K562 (cell line): ENCODE results near the gene NEMF. TPM values are rescaled to one million over a fixed set of nuclear protein-coding genes. Genes with fewer than 3 reads are reported as not detected.

Experiments used
- ATAC-seq: fragments of 200-7000 bp; cut with Tn5 transposase; 3 replicates; pipeline ENCODE4 v1.9.1; 2020; ENCODE audit warnings: moderate library complexity
- BruUV-seq: library from RNA; stranded (reverse); fragments of 400-500 nt; replicated peaks from 2 replicates; lab custom pipeline; 2021; lab: Mats Ljungman, UMichigan
- CTCF ChIA-PET: fragments of 300-600 bp; formaldehyde crosslinking; extraction: SDS; loops from one replicate; lab custom pipeline; 2021; ENCODE audit warnings: low intra/inter-chr PET ratio; lab: Yijun Ruan, JAX
- POLR2A ChIA-PET: fragments of 300-600, 350-650 bp; sonication (Branson Sonifier 250); formaldehyde crosslinking; extraction: SDS; loops from one replicate; lab custom pipeline; 2021; ENCODE audit warnings: antibody characterized with exemption, inconsistent platforms; lab: Yijun Ruan, JAX
- DNase-seq, 4 experiments: peaks; one replicate each; pipeline versions ENCODE4 v3.0.0 to v3.0.0-alpha.2; 2011 to 2018; ENCODE audit warnings: low spot score in 3 of 4, mixed read lengths in 3 of 4; ENCODE audit errors: extremely low read depth in 1 of 4
- FAIRE-seq: peaks from 2 replicates; lab custom pipeline; 2011; peaks lifted over from hg19 to GRCh38; lab: Jason Lieb, UNC
- H2AFZ ChIP-seq: 2 replicates; pipeline ENCODE4 v1.6.0; 2011; ENCODE audit warnings: low read depth, low read length, control low read depth, inconsistent platforms
- H3K27ac ChIP-seq: fragments of 200-600 bp; 3 replicates; pipeline ENCODE4 v1.8.0; 2011; ENCODE audit warnings: low read depth, mild to moderate bottlenecking, control low read depth, inconsistent platforms, low read length, moderate library complexity, mixed read lengths; ENCODE audit errors: extremely low read depth
- H3K27me3 ChIP-seq, 2 experiments: fragments of 300-600 bp in 1 of 2; 2 replicates in 1 of 2; 3 replicates in 1 of 2; pipeline versions ENCODE4 v1.6.0 to v1.8.0; 2011; ENCODE audit warnings: inconsistent platforms in 2 of 2, low read length in 2 of 2, mild to moderate bottlenecking in 1 of 2, mixed read lengths in 1 of 2, moderate library complexity in 1 of 2; ENCODE audit not compliant: control insufficient read depth in 2 of 2, insufficient read depth in 2 of 2
- H3K36me3 ChIP-seq: fragments of 300-600 bp; 3 replicates; pipeline ENCODE4 v1.8.0; 2011; ENCODE audit warnings: mild to moderate bottlenecking, low read length, inconsistent platforms; ENCODE audit not compliant: control insufficient read depth, insufficient read depth
- H3K4me1 ChIP-seq, 2 experiments: fragments of 200-600 bp in 1 of 2; replicated peaks in 1 of 2; 2 replicates in 1 of 2; 3 replicates in 1 of 2; pipeline versions ENCODE4 v1.5.1 to v1.8.0; 2011; ENCODE audit warnings: inconsistent platforms in 2 of 2, low read length in 2 of 2, mild to moderate bottlenecking in 1 of 2, mixed read lengths in 1 of 2, moderate library complexity in 1 of 2; ENCODE audit not compliant: control insufficient read depth in 2 of 2, insufficient read depth in 2 of 2
- H3K4me2 ChIP-seq: 2 replicates; pipeline ENCODE4 v1.6.1; 2011; ENCODE audit warnings: low read length, control low read depth, inconsistent platforms, mixed read lengths; ENCODE audit not compliant: insufficient read depth
- H3K4me3 ChIP-seq: fragments of 200-600 bp; sonication (generic), shearing (Covaris generic); 2 replicates; pipeline ENCODE4 v1.5.1; 2016; ENCODE audit warnings: control low read depth, inconsistent platforms
- H3K79me2 ChIP-seq: fragments of 200-600 bp; 3 replicates; pipeline ENCODE4 v1.8.0; 2011; ENCODE audit warnings: low read length, inconsistent platforms; ENCODE audit not compliant: control insufficient read depth, insufficient read depth
- H3K9ac ChIP-seq, 2 experiments: 2 replicates each; pipeline versions ENCODE4 v1.6.0 to v1.6.1; 2011; ENCODE audit warnings: low read depth in 2 of 2, low read length in 2 of 2, control low read depth in 1 of 2, inconsistent platforms in 1 of 2, mild to moderate bottlenecking in 1 of 2, mixed read lengths in 1 of 2; ENCODE audit not compliant: insufficient read depth in 1 of 2
- H3K9me1 ChIP-seq: one replicate; pipeline ENCODE4 v1.6.0; 2011; ENCODE audit warnings: inconsistent platforms, mild to moderate bottlenecking, low read length, moderate library complexity; ENCODE audit not compliant: control insufficient read depth, insufficient read depth
- H3K9me3 ChIP-seq: replicated peaks from 2 replicates; pipeline ENCODE4 v1.5.1; 2011; ENCODE audit warnings: low read depth, low read length, inconsistent platforms; ENCODE audit not compliant: control insufficient read depth, insufficient read depth
- H4K20me1 ChIP-seq: replicated peaks from 2 replicates; pipeline ENCODE4 v1.6.1; 2011; ENCODE audit warnings: low read length, inconsistent platforms, mixed read lengths; ENCODE audit not compliant: control insufficient read depth, insufficient read depth
- ATF7 ChIP-seq: fragments of 450-650 bp; IDR thresholded peaks from 2 replicates; pipeline ENCODE4 v1.7.1; 2014; ENCODE audit warnings: mild to moderate bottlenecking, moderate library complexity
- CBFB ChIP-seq: sonication (generic); formaldehyde crosslinking; IDR thresholded peaks from 2 replicates; pipeline ENCODE4 v1.4.0; 2020; ENCODE audit warnings: mild to moderate bottlenecking, missing genetic modification reagents
- CHD4 ChIP-seq: fragments of 200-600 bp; sonication (generic); IDR thresholded peaks from 3 replicates; pipeline ENCODE4 v1.6.1; 2012; ENCODE audit warnings: low read depth, mild to moderate bottlenecking, mixed read lengths, low read length, inconsistent platforms; ENCODE audit not compliant: insufficient read depth, insufficient replicate concordance, poor library complexity, severe bottlenecking
- CREBBP ChIP-seq: IDR thresholded peaks from one replicate; pipeline ENCODE4 v1.6.1; 2012; ENCODE audit warnings: low read depth, mild to moderate bottlenecking, control low read depth, inconsistent platforms, low read length
- CTBP1 ChIP-seq: fragments of 450-650 bp; IDR thresholded peaks from 2 replicates; pipeline ENCODE4 v1.6.1; 2016; ENCODE audit warnings: borderline replicate concordance
- EP300 ChIP-seq: IDR thresholded peaks from 2 replicates; pipeline ENCODE4 v1.6.1; 2012; ENCODE audit warnings: low read length, improper control_type of control experiment
- HEY1 ChIP-seq: fragments of 250-450 bp; sonication (Bioruptor Pico); IDR thresholded peaks from 2 replicates; pipeline ENCODE4 v1.5.0; 2020; ENCODE audit warnings: mild to moderate bottlenecking, moderate library complexity, borderline replicate concordance
- HNRNPK ChIP-seq: fragments of 200-400 bp; formaldehyde crosslinking; IDR thresholded peaks from one replicate; pipeline ENCODE4 v1.6.1; 2018; ENCODE audit warnings: mild to moderate bottlenecking, low read depth, low read length; ENCODE audit not compliant: poor library complexity, severe bottlenecking
- NFE2L1 ChIP-seq: fragments of 450-650 bp; IDR thresholded peaks from 2 replicates; pipeline ENCODE4 v1.6.1; 2016; ENCODE audit warnings: missing genetic modification characterization, low read depth, mild to moderate bottlenecking, missing compliant biosample characterization, moderate library complexity, borderline replicate concordance
- NFRKB ChIP-seq: fragments of 450-650 bp; IDR thresholded peaks from 2 replicates; pipeline ENCODE4 v1.6.1; 2016; ENCODE audit warnings: low read depth
- PCBP2 ChIP-seq: fragments of 200-400 bp; formaldehyde crosslinking; IDR thresholded peaks from 2 replicates; pipeline ENCODE4 v1.6.1; 2018; ENCODE audit warnings: low read length, low read depth, mild to moderate bottlenecking, moderate library complexity; ENCODE audit not compliant: poor library complexity, severe bottlenecking
- PTRF ChIP-seq: fragments of 450-650 bp; IDR thresholded peaks from 2 replicates; pipeline ENCODE4 v1.6.1; 2016; ENCODE audit warnings: mild to moderate bottlenecking, missing genetic modification characterization, missing compliant biosample characterization
- RCOR1 ChIP-seq, 2 experiments: IDR thresholded peaks; 2 replicates each; pipeline ENCODE4 v1.6.1; 2012; ENCODE audit warnings: low read depth in 2 of 2, low read length in 2 of 2, borderline replicate concordance in 1 of 2, improper control_type of control experiment in 1 of 2
- SETDB1 ChIP-seq: IDR thresholded peaks from one replicate; pipeline ENCODE4 v1.6.1; 2012; ENCODE audit warnings: low read length, control low read depth, inconsistent platforms
- SMARCA5 ChIP-seq: fragments of 450-650 bp; IDR thresholded peaks from 2 replicates; pipeline ENCODE4 v1.6.1; 2016
- STAG1 ChIP-seq: sonication (generic); formaldehyde crosslinking; IDR thresholded peaks from 2 replicates; pipeline ENCODE4 v1.5.0; 2020; ENCODE audit warnings: missing genetic modification reagents, borderline replicate concordance
- TBL1XR1 ChIP-seq, 2 experiments: IDR thresholded peaks; 2 replicates each; pipeline ENCODE4 v1.6.1; 2012; ENCODE audit warnings: improper control_type of control experiment in 2 of 2, low read length in 2 of 2, mild to moderate bottlenecking in 1 of 2
- ZNF766 ChIP-seq: fragments of 200-800 bp; sonication (Bioruptor generic); conservative IDR thresholded peaks from 2 replicates; pipeline ENCODE4 v1.6.1; 2016; ENCODE audit warnings: missing genetic modification characterization, missing compliant biosample characterization
- WGBS: fragments of 100-300 bp; shearing (Covaris generic); methylation state at CpG from one replicate; pipeline ENCODE4 v1.1.6; 2016; ENCODE audit warnings: low coverage, mixed read lengths; ENCODE audit not compliant: insufficient coverage; ENCODE audit errors: missing lambda C conversion rate; 5-methylcytosine and 5-hydroxymethylcytosine counted together
- in situ Hi-C: fragments of 300-500 bp; cut with MboI; formaldehyde crosslinking; loops from 4 replicates; pipeline ENCODE4 v1.15.0; 2018; ENCODE audit warnings: inconsistent platforms, mixed read lengths
- intact Hi-C: fragments of 100-400 bp; cut with micrococcal nuclease; formaldehyde crosslinking; loops from 2 replicates; pipeline ENCODE4 v1.14.2; 2022
- polyA plus RNA-seq, 8 experiments: library from polyadenylated mRNA; depleted of rRNA in 4 of 8; stranded (reverse) in 5 of 8; unstranded in 3 of 8; fragments of >200 nt; fragmentation: Nextera tagmentation in 2 of 8; fragmentation: Illumina TruSeq in 1 of 8; extraction: Ambion mirVana in 2 of 8; extraction: Trizol in 1 of 8; gene quantifications; 2 replicates each; pipeline versions ENCODE4 v1.2.1 to v1.2.3, GENCODE V29; 2011 to 2014; ENCODE audit warnings: inconsistent platforms in 1 of 8, missing spikeins in 1 of 8
- total RNA-seq, 7 experiments: library from RNA; depleted of rRNA in 6 of 7; stranded (reverse); fragments of >200 nt in 6 of 7; fragmentation: Illumina TruSeq in 2 of 7; extraction: Trizol in 2 of 7; gene quantifications; 2 replicates each; pipeline versions ENCODE4 v1.2.1 to v1.2.3, GENCODE V29; 2011 to 2021; ENCODE audit warnings: low replicate concordance in 1 of 7
- TF ChIP-seq, protein P1 (sequence below): fragments of 450-650 bp; formaldehyde crosslinking; IDR thresholded peaks from 2 replicates; pipeline ENCODE4 v1.4.0; 2020; ENCODE audit warnings: mild to moderate bottlenecking, mixed read lengths
- TF ChIP-seq, protein P2 (sequence below): fragments of 250-450 bp; sonication (Bioruptor Pico); IDR thresholded peaks from 2 replicates; pipeline ENCODE4 v1.9.0; 2021; ENCODE audit warnings: mild to moderate bottlenecking, inconsistent platforms

NEMF gene
- total and polyA plus RNA-seq, 9 of the 15 experiments (the other 6 are each of a cell fraction or from before 2014, with no cell fraction given) = 38.8 to 94.4 (median 61.0) TPM

DNA sequence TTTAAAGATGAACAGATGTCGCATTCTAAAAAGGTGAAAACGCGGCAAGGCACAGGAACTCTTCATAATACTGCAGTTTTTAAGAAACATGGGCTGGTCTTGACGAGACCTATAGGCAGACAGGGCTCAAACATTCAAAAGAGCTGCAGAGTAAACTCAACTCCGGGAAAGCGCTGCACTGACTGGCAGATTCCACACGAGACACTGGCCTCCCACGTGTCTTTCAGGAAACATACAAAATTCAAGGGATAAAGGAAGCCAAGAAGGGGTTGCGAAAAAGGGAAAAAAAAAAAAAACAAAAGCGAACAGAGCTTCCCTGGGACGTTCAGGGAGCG is 39.7 kb upstream of the NEMF start (continued):
- TF ChIP-seq, protein P1, sequence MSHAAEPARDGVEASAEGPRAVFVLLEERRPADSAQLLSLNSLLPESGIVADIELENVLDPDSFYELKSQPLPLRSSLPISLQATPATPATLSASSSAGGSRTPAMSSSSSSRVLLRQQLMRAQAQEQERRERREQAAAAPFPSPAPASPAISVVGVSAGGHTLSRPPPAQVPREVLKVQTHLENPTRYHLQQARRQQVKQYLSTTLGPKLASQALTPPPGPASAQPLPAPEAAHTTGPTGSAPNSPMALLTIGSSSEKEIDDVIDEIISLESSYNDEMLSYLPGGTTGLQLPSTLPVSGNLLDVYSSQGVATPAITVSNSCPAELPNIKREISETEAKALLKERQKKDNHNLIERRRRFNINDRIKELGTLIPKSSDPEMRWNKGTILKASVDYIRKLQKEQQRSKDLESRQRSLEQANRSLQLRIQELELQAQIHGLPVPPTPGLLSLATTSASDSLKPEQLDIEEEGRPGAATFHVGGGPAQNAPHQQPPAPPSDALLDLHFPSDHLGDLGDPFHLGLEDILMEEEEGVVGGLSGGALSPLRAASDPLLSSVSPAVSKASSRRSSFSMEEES (CRISPR knock-in tag) = no peak
- TF ChIP-seq NFRKB = peak; percentile 63; the same call in 1 of the 2 replicates
- no peak for TF ChIP-seq CTBP1

DNA sequence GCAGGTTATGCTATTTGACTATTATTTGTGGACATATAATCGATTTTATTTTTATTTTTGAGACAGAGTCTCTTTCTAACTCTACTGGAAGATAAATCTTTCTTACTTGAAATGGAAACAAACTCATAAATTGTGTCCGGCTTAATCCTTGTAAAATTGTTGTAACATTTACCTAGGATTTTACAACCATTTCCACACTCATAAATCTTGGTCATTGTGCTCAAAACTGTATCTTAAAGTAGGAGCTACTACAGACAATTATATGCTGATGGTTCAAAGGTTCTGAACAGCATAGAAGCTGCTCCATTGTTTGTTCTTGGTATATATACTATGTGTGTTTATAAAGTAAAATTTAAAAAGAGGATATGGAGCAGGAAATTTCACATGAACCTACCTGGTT is 35.7 kb upstream of the NEMF start:
- no peak overlapping the region for H3K4me2 ChIP-seq
- in situ Hi-C loops (no loop called here), intact Hi-C loops (no loop called here)
- POLR2A ChIA-PET = no interaction called here
- no peaks in the 10 kb centered on the region for H3K27me3 ChIP-seq
- no TSS peak for BruUV-seq
- ATAC-seq (no peak), FAIRE-seq (no peak), DNase-seq (no peak)
- CTCF ChIA-PET = no interaction called here
- H3K4me1 ChIP-seq = peaks cover 2 to 9% of the 10 kb centered on the region in 2 experiments; a peak in 4 of 5 replicates
- H3K36me3 ChIP-seq = no peaks in the 10 kb centered on the region
- no peak overlapping the region for H3K27ac ChIP-seq
- H3K9ac ChIP-seq = no peak overlapping the region
- WGBS = 41% methylated on average over 2 of the region's 2 CpGs
- H4K20me1 ChIP-seq = peaks cover under 1% of the 10 kb centered on the region; the same call in 1 of the 2 replicates
- H2AFZ ChIP-seq = no peak overlapping the region
- H3K9me3 ChIP-seq = no peaks in the 10 kb centered on the region
- no peak overlapping the region for H3K4me3 ChIP-seq
- no peaks in the 10 kb centered on the region for H3K9me1 ChIP-seq
- peaks cover 12% of the 10 kb centered on the region for H3K79me2 ChIP-seq
- no peak for TF ChIP-seq CBFB
- no peak for TF ChIP-seq PTRF (tag)
- TF ChIP-seq RCOR1 (IDR thresholded peaks at IDR 0.05; ENCODE audit: borderline replicate concordance in 1 of 2, low read depth in 2 of 2, low read length in 2 of 2) = no peak
- TF ChIP-seq TBL1XR1 (IDR thresholded peaks at IDR 0.05; ENCODE audit: low read length in 2 of 2) = no peak
- TF ChIP-seq HNRNPK = no peak
- no peak for TF ChIP-seq CTBP1
- TF ChIP-seq ATF7 = no peak
- no peak for TF ChIP-seq PCBP2
- no peak for TF ChIP-seq CREBBP
- no peak for TF ChIP-seq CHD4
- TF ChIP-seq NFE2L1 (tag) = no peak
- TF ChIP-seq ZNF766 (CRISPR knock-in tag) = no peak
- no peak for TF ChIP-seq STAG1 (CRISPR knock-in tag)
- no peak for TF ChIP-seq HEY1 (CRISPR knock-in tag)
- TF ChIP-seq SETDB1 = no peak
- TF ChIP-seq, protein P2, sequence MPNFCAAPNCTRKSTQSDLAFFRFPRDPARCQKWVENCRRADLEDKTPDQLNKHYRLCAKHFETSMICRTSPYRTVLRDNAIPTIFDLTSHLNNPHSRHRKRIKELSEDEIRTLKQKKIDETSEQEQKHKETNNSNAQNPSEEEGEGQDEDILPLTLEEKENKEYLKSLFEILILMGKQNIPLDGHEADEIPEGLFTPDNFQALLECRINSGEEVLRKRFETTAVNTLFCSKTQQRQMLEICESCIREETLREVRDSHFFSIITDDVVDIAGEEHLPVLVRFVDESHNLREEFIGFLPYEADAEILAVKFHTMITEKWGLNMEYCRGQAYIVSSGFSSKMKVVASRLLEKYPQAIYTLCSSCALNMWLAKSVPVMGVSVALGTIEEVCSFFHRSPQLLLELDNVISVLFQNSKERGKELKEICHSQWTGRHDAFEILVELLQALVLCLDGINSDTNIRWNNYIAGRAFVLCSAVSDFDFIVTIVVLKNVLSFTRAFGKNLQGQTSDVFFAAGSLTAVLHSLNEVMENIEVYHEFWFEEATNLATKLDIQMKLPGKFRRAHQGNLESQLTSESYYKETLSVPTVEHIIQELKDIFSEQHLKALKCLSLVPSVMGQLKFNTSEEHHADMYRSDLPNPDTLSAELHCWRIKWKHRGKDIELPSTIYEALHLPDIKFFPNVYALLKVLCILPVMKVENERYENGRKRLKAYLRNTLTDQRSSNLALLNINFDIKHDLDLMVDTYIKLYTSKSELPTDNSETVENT (CRISPR knock-in tag) = no peak
- TF ChIP-seq EP300 = no peak
- no peak for TF ChIP-seq SMARCA5
